Fibroblast of peridontal ligament (primary cell): Measurements from ENCODE around the gene CEP55.
"Not testable (repeated sequence)": the region's sequence is repeated elsewhere in the genome, so short reads cannot be mapped to it uniquely, and the experiment has no call there.

Source experiments
- DNase-seq: peaks from one replicate; pipeline ENCODE4 v3.0.0-alpha.2; 2010; ENCODE audit errors: extremely low read depth

Gene CEP55

GRCh38 chr10:93513091-93513490 lies 16.7 kb downstream of the CEP55 start:
- DNase-seq, result no peak

- no peak for DNase-seq
Measured at GRCh38 chr10:93514521-93514920, 18.1 kb downstream of the CEP55 start.

- DNase-seq, result peak; percentile 80
Measured at GRCh38 chr10:93515071-93516005, 18.9 kb downstream of the CEP55 start.

- DNase-seq, result peak; percentile 58
Measured at GRCh38 chr10:93516006-93516380, 19.6 kb downstream of the CEP55 start.

- no peak for DNase-seq
Measured at GRCh38 chr10:93518531-93518930, 22.1 kb downstream of the CEP55 start.

GRCh38 chr10:93535293-93535692 lies 38.9 kb downstream of the CEP55 start:
- no peak for DNase-seq

GRCh38 chr10:93540871-93541270 lies 44.5 kb downstream of the CEP55 start:
- not testable (repeated sequence) for DNase-seq

GRCh38 chr10:93541402-93542357 lies 45.3 kb downstream of the CEP55 start:
- peak; percentile 53 for DNase-seq

- DNase-seq, result peak; percentile 34
Measured at GRCh38 chr10:93542358-93542791, 46.0 kb downstream of the CEP55 start.

- DNase-seq, result not testable (repeated sequence)
Measured at GRCh38 chr10:93546995-93547394, 50.6 kb downstream of the CEP55 start.

GRCh38 chr10:93547522-93547921 lies 51.1 kb downstream of the CEP55 start:
- no peak for DNase-seq

GRCh38 chr10:93548376-93549071 lies 52.1 kb downstream of the CEP55 start:
- peak; percentile 8 for DNase-seq

- no peak for DNase-seq
Measured at GRCh38 chr10:93550606-93551005, 54.2 kb downstream of the CEP55 start.

- DNase-seq, result no peak
Measured at GRCh38 chr10:93552780-93553179, 56.4 kb downstream of the CEP55 start.

GRCh38 chr10:93553482-93554315 lies 57.3 kb downstream of the CEP55 start:
- no peak for DNase-seq

- DNase-seq, result no peak
Measured at GRCh38 chr10:93554316-93554663, 57.9 kb downstream of the CEP55 start.

GRCh38 chr10:93554760-93555432 lies 58.5 kb downstream of the CEP55 start:
- peak; percentile 56 for DNase-seq

- no peak for DNase-seq
Measured at GRCh38 chr10:93559490-93559889, 63.1 kb downstream of the CEP55 start.

- no peak for DNase-seq
Measured at GRCh38 chr10:93560541-93560940, 64.1 kb downstream of the CEP55 start.

GRCh38 chr10:93565446-93565845 lies 69.0 kb downstream of the CEP55 start:
- no peak for DNase-seq
